NCI-H524 (cell line): ENCODE data around the gene LRP5.

Source experiments
- DNase-seq, 2 experiments: peaks; one replicate each; lab custom pipeline; 2025; lab: John Stamatoyannopoulos, UW

The LRP5 gene

DNA sequence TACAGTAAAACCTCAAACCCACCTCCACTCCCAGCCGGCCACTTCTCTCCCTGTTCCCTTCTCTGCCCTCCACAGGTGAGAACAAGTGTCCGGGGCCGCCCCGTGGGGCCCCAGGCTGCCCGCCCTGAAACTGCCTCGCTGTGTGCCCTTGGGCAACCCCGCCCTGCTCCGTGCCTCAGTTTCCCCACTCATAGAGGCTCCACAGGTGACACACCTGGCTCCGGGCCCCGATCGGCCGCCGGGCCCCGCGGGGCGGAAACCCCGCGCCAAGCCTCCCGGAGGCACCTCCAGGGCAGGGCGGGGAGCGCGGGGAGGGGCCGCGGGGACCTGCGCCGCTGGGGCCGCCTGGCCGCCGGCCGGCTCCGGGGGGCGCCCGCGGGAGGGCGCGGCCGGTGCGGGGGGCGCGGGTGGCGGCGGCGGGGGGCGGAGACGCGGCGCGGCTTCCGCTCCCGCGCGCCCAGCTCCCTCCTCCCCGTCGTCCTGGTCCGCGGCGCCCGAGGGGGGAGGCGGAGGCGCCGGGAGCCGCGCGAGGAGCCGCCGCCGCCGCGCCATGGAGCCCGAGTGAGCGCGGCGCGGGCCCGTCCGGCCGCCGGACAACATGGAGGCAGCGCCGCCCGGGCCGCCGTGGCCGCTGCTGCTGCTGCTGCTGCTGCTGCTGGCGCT is at the start of gene LRP5:
LRP5 (plus strand) TSS at position 475 of the 663 bp plus-strand sequence; CDS start at position 599, 124 bp downstream.
- DNase-seq = peak in 1 of 2 experiments; percentile 37

GRCh38 chr11:68263444-68264035 is 48.9 kb upstream of the LRP5 start:
- DNase-seq = no peak

DNA sequence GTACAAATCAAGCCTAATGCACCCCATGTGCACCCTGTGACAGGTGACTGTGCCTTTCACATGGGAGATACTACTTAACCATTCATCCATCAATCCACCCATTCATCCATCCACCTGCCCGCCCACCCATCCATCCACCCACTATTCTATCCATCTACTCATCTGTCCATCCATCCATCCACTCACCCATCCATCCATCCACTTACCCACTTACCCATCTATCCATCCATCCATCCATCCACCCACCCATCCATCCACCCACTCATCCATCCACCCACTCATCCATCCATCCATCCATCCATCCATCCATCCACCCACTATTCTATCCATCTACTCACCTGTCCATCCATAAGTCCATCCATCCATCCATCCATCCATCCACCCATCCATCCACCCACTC is 48.1 kb upstream of the LRP5 start:
- DNase-seq = no peak

- DNase-seq = no peak
Measured at GRCh38 chr11:68264741-68265540, 47.5 kb upstream of the LRP5 start.

DNA sequence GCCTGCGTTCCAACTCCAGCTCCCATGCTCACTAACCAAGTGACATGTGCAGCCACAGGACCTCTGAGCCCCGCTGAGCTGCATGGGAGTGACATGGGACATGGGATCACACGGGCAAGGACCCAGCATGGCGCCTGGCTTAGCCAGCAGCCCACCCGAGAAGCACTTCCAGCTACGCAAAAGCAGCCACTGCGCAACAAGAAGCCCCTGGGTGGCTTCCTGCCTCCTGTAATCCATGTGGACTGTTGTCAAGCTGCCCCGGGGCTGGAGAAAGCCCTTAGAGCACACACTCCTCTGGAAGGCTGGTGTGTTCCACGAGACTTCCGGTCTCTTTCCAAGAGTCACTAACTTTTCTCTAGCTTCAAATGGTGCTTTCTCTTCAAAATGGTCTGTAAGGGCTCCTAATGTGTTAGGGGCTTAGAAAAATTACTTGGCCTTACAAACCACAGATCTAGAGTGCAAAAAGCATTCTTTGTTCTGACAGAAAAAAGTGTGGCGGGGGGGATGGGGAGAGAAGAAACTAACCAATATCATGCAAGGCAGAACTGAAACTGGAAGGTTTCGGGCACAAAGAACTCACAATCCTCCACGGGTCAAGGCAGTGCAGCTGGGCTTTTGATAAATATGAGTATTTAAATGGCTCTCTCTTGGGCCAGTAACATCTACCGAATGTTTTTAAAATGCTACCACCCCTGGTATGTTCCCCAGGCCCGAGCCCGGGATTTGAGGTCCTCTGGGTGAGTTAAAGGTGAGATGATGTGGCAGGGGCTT is 46.1 kb upstream of the LRP5 start:
- no peak for DNase-seq

DNA sequence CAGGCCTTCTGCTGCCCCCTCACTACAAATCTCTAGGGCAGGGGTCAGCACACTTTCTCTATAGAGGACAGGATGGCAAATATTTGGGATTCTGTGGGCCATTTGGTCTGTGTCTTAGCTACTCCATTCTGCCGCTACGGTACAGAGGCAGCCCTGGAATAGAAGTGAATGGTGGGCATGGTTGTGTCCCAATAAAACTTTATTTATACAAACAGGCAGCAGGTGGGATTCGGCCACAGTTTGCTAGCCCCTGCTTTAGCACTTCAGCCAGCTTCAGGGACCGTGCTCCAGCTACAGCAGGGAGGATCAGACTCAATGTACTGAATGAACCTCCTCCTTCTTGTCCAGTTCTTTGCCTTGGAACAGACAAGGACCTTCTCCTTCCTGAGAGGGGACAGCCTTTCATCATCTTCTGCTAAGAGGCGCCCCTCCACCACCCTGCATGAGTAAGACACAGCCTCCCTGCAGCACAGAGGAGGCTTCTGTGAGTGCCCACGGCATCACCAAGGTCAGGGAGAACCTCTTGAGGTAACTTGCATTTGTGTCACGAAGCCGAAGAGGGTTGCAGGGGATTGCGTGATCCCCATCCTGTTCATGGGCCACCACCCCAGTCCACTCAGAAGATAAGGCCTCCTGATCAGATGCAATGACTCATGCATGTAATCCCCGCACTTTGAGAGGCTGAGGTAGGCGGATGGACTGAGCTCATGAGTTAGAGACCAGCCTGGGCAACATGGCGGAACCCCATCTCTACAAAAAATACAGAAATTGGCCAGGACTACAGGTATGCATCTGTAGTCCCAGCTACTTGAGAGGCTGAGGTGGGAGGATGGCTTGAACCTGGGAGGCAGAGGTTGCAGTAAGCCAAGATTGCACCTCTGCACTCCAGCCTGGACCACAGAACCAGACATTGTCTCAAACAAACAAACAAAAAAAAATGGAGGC is 45.2 kb upstream of the LRP5 start:
- no peak for DNase-seq

GRCh38 chr11:68267881-68268240 is 44.5 kb upstream of the LRP5 start:
- DNase-seq = no peak

GRCh38 chr11:68269414-68270081 is 42.8 kb upstream of the LRP5 start:
- DNase-seq = no peak

DNA sequence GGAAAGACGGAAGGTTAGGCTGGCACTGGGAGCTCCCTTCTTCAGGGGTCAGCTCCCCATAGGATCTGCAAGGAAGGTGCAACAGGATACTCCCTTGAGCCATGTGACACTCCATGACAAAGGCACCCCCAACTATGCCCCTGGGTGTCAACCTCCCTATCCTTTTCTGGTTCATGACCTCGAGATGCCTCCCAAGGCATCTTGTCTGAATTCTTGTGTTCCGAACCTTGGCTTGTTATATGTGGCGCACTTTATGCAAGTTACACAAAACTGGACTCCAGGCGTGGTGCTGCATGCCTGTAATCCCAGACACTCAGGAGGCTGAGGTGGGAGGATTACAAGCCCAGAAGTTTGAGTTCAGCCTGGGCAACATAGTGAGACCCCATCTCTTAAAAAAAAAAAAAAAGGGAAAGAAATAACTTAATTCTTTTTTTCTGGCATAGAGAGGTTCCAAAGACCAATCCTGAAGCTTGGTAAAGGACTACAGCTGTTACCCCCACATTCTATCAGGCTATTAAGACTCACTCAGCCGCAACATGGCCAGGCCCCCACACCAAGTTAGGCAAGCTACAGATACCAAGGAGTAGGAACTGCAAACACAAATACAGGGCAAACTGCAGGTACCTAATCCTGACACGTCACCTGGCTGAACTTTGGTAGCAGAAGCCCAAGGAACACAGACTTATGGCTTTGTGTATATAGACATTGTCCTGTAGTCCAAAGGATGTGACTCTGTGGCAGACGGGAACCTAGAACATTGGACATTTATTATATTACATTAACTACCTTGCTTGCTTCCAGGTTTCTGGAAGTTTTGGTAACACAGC is 42.0 kb upstream of the LRP5 start:
- no peak for DNase-seq

GRCh38 chr11:68271023-68271780 is 41.2 kb upstream of the LRP5 start:
- DNase-seq = peak; percentile 73 to 87

GRCh38 chr11:68271781-68272608 is 40.4 kb upstream of the LRP5 start, which contains the start of gene C11orf24:
Gene C11orf24 (minus strand): TSS chr11:68271973. CDS start chr11:68263767, 8,206 bp downstream.
- peak; percentile 71 to 93 for DNase-seq

DNA sequence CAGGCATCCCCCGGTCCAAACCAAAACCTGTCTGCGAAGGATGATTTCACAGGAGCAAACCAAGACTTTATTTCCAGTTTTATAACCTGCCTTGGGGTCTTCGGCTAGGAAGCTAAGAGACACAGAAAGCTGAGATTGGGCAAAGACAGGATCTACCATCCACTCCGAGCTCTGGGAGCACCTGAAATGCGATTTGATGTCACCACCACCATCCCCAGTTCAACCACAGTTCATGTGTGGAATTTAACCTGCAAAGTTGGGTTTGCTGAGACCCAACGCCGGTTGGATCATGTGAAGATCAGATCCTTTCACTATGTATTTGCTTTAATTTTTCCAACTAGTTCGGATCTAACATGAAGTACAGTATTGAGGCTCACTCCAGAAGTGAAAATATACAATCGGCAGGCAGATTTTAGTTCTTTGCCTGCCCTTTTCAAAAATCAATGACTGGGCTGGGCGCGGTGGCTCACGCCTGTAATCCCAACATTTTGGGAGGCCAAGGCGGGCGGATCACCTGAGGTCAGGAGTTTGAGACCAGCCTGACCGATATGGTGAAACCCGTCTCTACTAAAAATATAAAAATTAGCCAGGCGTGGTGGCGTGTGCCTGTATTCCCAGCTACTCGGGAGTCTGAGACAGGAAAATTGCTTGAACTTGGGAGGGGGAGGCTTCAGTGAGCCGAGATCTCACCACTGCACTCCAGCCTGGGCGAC is 39.2 kb upstream of the LRP5 start:
- no peak for DNase-seq

DNA sequence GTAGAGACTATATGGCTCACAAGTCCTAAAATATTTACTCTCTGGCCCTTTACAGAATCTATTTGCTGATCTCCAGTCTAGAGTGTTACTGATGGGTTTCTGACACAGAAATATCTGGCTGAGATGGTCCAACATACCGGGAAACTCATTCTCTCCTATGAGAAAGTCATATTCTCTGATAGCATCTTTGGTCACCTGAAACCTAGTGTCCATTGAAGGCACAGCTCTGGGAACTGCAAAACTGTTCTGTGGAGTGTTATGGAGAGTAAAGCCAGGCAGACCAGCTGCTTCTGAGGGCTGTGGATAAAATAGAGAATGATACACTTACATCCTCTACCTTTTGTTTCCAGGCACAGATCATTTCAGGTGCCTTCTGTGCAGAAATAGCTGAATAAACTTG is 38.1 kb upstream of the LRP5 start:
- no peak for DNase-seq

- no peak for DNase-seq
Measured at GRCh38 chr11:68275721-68276507, 36.5 kb upstream of the LRP5 start.

DNA sequence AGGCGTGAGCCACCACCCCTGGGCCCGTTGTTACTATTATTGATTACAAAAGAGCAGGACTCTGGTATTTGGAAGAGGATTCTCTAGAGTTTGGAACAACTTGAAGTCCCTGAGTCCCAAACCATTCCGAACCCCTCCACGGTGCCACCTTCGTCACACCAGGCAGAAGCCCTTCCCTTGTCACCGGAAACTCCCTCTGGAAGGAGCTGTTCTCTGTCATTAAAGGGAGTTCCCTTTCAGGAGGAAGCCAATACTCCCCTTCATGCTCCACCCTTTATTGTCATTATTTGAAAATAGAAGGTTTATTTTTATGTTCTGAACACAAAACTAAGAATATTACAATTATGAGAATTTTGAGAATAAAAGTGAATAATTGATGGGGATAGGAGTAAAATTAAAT is 35.5 kb upstream of the LRP5 start:
- DNase-seq = no peak

DNA sequence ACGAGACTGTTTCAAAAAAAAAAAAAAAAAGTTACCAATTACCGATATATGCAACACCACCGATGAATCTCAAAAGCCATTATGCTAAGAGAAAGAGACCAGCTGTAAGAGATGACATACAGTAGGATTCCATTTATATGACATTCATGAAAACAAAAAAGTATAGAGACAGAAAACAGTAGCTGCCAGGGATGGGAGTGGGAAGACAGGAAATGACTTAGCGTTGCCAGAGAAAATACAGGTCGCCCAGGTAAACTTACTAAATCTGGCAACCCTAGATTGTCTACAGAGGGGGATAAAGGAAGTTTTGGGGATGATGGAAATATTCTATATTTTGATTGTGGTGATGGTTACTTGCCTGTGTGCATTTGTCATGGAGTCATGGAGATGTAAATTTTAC is 32.7 kb upstream of the LRP5 start:
- DNase-seq = no peak
